Sigmoid colon (tissue), 4 donors: Measurements from ENCODE around the gene EIF2S2.

Experiments used
- POLR2AphosphoS5 ChIP-seq, 4 donors: sonication (generic); formaldehyde crosslinking; IDR thresholded peaks; one replicate each; pipeline ENCODE4 v1.6.1; 2017; ENCODE audit warnings: antibody characterized with exemption in 4 of 4
- TF ChIP-seq, protein P1 (sequence below), 4 experiments: fragments of 450-650 bp in 3 of 4; fragments of 200-600 bp in 1 of 4; IDR thresholded peaks; one replicate each; pipeline ENCODE4 v1.5.1; 2016 to 2019; ENCODE audit warnings: antibody characterized with exemption in 4 of 4, mild to moderate bottlenecking in 3 of 4, moderate library complexity in 2 of 4

GRCh38 chr20:34040300-34040995 is 71.6 kb downstream of the EIF2S2 start:
- no peak for TF ChIP-seq POLR2AphosphoS5 (IDR thresholded peaks at IDR 0.05)
- TF ChIP-seq, protein P1, sequence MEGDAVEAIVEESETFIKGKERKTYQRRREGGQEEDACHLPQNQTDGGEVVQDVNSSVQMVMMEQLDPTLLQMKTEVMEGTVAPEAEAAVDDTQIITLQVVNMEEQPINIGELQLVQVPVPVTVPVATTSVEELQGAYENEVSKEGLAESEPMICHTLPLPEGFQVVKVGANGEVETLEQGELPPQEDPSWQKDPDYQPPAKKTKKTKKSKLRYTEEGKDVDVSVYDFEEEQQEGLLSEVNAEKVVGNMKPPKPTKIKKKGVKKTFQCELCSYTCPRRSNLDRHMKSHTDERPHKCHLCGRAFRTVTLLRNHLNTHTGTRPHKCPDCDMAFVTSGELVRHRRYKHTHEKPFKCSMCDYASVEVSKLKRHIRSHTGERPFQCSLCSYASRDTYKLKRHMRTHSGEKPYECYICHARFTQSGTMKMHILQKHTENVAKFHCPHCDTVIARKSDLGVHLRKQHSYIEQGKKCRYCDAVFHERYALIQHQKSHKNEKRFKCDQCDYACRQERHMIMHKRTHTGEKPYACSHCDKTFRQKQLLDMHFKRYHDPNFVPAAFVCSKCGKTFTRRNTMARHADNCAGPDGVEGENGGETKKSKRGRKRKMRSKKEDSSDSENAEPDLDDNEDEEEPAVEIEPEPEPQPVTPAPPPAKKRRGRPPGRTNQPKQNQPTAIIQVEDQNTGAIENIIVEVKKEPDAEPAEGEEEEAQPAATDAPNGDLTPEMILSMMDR (IDR thresholded peaks at IDR 0.05) = no peak
